ENCODE data around the gene IARS2.
A peak's percentile ranks its signal among the peaks of the same experiment; 100 is the strongest.
"Not testable (repeated sequence)": the region's sequence is repeated elsewhere in the genome, so short reads cannot be mapped to it uniquely, and the experiment has no call there.

Gene IARS2

GRCh38 chr1:220169887-220170286, 76.0 kb downstream of the IARS2 start:
- DNase-seq = not testable (repeated sequence)

GRCh38 chr1:220170836-220171526, 77.0 kb downstream of the IARS2 start:
- DNase-seq = no peak

- DNase-seq = no peak
Observed at GRCh38 chr1:220176540-220176939, 82.6 kb downstream of the IARS2 start.

- no peak for DNase-seq
Observed at GRCh38 chr1:220182111-220182510, 88.2 kb downstream of the IARS2 start.

- no peak for DNase-seq
Observed at GRCh38 chr1:220182656-220183055, 88.7 kb downstream of the IARS2 start.

GRCh38 chr1:220184506-220184905, 90.6 kb downstream of the IARS2 start:
- no peak for DNase-seq

GRCh38 chr1:220186752-220187151, 92.8 kb downstream of the IARS2 start:
- DNase-seq = no peak

- DNase-seq = no peak
Observed at GRCh38 chr1:220188538-220188937, 94.6 kb downstream of the IARS2 start.

- DNase-seq = peak; percentile 62
Observed at GRCh38 chr1:220189750-220190347, 95.9 kb downstream of the IARS2 start.

GRCh38 chr1:220195701-220196100, 101.8 kb downstream of the IARS2 start:
- peak; percentile 19 for DNase-seq

Measured in NCI-H2171 treated with DMSO at 0.1 percent for 48 hours (cell line).